Urinary bladder (tissue), 4 donors: Measurements from ENCODE around the gene MAGEB4. TPM values are rescaled to one million over a fixed set of nuclear protein-coding genes. Genes with fewer than 3 reads are reported as not detected.
"Not testable (repeated sequence)": the region's sequence is repeated elsewhere in the genome, so short reads cannot be mapped to it uniquely, and the experiment has no call there.

ENCODE experiments used
- DNase-seq: peaks from one replicate; pipeline ENCODE4 v3.0.0-alpha.2; 2015; ENCODE audit errors: extremely low spot score
- H3K27ac ChIP-seq: one replicate; pipeline ENCODE4 v1.5.1; 2013; ENCODE audit warnings: low read depth, mild to moderate bottlenecking, moderate library complexity
- H3K36me3 ChIP-seq: one replicate; pipeline ENCODE4 v1.6.1; 2013; ENCODE audit warnings: mild to moderate bottlenecking, moderate library complexity; ENCODE audit not compliant: insufficient read depth
- H3K4me1 ChIP-seq: one replicate; pipeline ENCODE4 v1.6.1; 2013; ENCODE audit warnings: mild to moderate bottlenecking, moderate library complexity; ENCODE audit not compliant: insufficient read depth
- H3K4me3 ChIP-seq: one replicate; pipeline ENCODE4 v1.5.1; 2013; ENCODE audit warnings: low read depth, low read length
- WGBS: extraction: QIAGEN DNeasy Blood & Tissue Kit; methylation state at CpG from one replicate; pipeline ENCODE4 v1.1.7; 2013; 5-methylcytosine and 5-hydroxymethylcytosine counted together
- polyA plus RNA-seq: library from polyadenylated mRNA; stranded (reverse); fragments of 200-250 nt; gene quantifications from one replicate; pipeline ENCODE4 v1.2.3, GENCODE V29; 2013
- total RNA-seq: library from RNA; depleted of rRNA; stranded (reverse); fragments of >200 nt; gene quantifications from one replicate; pipeline ENCODE4 v1.2.3, GENCODE V29; 2014
- donor health status: healthy with polysubstance abuse.
- donor health status: healthy.

MAGEB4 gene
- total RNA-seq = not detected
- polyA plus RNA-seq = not detected

GRCh38 chrX:30241724-30242415, at the start of gene MAGEB4:
Gene MAGEB4 (plus strand): TSS chrX:30242000. CDS start chrX:30242136, 136 bp downstream.
- DNase-seq = no peak
- H3K4me1 ChIP-seq = no peaks in the 10 kb centered on the region
- no peak within 1 kb of the TSS for H3K4me3 ChIP-seq
- H3K36me3 ChIP-seq = no peaks in the 10 kb centered on the region
- WGBS = 93% methylated on average over 10 of the region's 10 CpGs
- no peak within 1 kb of the TSS for H3K27ac ChIP-seq

GRCh38 chrX:30193910-30194309, 47.9 kb upstream of the MAGEB4 start:
- 86% methylated on average over 6 of the region's 6 CpGs for WGBS
- not testable (repeated sequence) for H3K4me1 ChIP-seq, H3K36me3 ChIP-seq, H3K4me3 ChIP-seq, H3K27ac ChIP-seq, DNase-seq

- Histone ChIP-seq H3K4me1 (no peaks in the 10 kb centered on the region), H3K27ac (no peak overlapping the region), H3K4me3 (no peak overlapping the region), H3K36me3 (no peaks in the 10 kb centered on the region)
- DNase-seq = no peak
- WGBS = 22% methylated on average over 1 of the region's 1 CpG
These were observed 45.5 kb upstream of the MAGEB4 start for GRCh38 chrX:30196322-30196721.

- no peak overlapping the region for H3K4me3 ChIP-seq
- no peaks in the 10 kb centered on the region for H3K36me3 ChIP-seq
- no peaks in the 10 kb centered on the region for H3K4me1 ChIP-seq
- no peak for DNase-seq
- no peak overlapping the region for H3K27ac ChIP-seq
- 80% methylated on average over 2 of the region's 2 CpGs for whole genome bisulfite sequencing
These were observed 29.6 kb upstream of the MAGEB4 start for GRCh38 chrX:30212172-30212571.

GRCh38 chrX:30215357-30215843, 26.4 kb upstream of the MAGEB4 start, which contains the start of gene MAGEB2:
Gene MAGEB2 (plus strand): TSS chrX:30215563. CDS start chrX:30218581, 3,018 bp downstream.
- WGBS = 94% methylated on average over 29 of the region's 29 CpGs

GRCh38 chrX:30217465-30217864, 24.3 kb upstream of the MAGEB4 start:
- Histone ChIP-seq H3K4me1 (no peaks in the 10 kb centered on the region), H3K27ac (no peak overlapping the region), H3K4me3 (no peak overlapping the region), H3K36me3 (no peaks in the 10 kb centered on the region)
- 77% methylated on average over 1 of the region's 1 CpG for WGBS
- no peak for DNase-seq

More at GRCh38 chrX:30215357-30215843, 26.4 kb upstream of the MAGEB4 start, which contains the start of gene MAGEB2:
- no peak for DNase-seq
- no peaks in the 10 kb centered on the region for H3K4me1 ChIP-seq
- no peaks in the 10 kb centered on the region for H3K36me3 ChIP-seq
- H3K27ac ChIP-seq = no peak within 1 kb of the TSS
- H3K4me3 ChIP-seq = no peak within 1 kb of the TSS

GRCh38 chrX:30219372-30219771, 22.4 kb upstream of the MAGEB4 start:
- no peaks in the 10 kb centered on the region for H3K36me3 ChIP-seq
- no peak overlapping the region for H3K4me3 ChIP-seq
- no peak for DNase-seq
- WGBS = 91% methylated on average over 4 of the region's 4 CpGs
- no peaks in the 10 kb centered on the region for H3K4me1 ChIP-seq
- no peak overlapping the region for H3K27ac ChIP-seq

- Histone ChIP-seq H3K4me1 (no peaks in the 10 kb centered on the region), H3K4me3 (no peak overlapping the region), H3K27ac (no peak overlapping the region), H3K36me3 (no peaks in the 10 kb centered on the region)
- 80% methylated on average over 5 of the region's 5 CpGs for WGBS
- no peak for DNase-seq
These were observed 21.1 kb upstream of the MAGEB4 start for GRCh38 chrX:30220661-30221060.

- WGBS = 25% methylated on average over 2 of the region's 2 CpGs
- no peak overlapping the region for H3K4me3 ChIP-seq
- no peaks in the 10 kb centered on the region for H3K36me3 ChIP-seq
- no peak overlapping the region for H3K27ac ChIP-seq
- H3K4me1 ChIP-seq = no peaks in the 10 kb centered on the region
- no peak for DNase-seq
These were observed 17.3 kb upstream of the MAGEB4 start for GRCh38 chrX:30224536-30224935.

- 53% methylated on average over 1 of the region's 1 CpG for WGBS
- Histone ChIP-seq H3K27ac (no peak overlapping the region), H3K36me3 (no peaks in the 10 kb centered on the region), H3K4me1 (no peaks in the 10 kb centered on the region), H3K4me3 (no peak overlapping the region)
- no peak for DNase-seq
These were observed 13.3 kb upstream of the MAGEB4 start for GRCh38 chrX:30228526-30228925.

- H3K36me3 ChIP-seq = no peaks in the 10 kb centered on the region
- H3K4me1 ChIP-seq = no peaks in the 10 kb centered on the region
- DNase-seq = no peak
- no peak within 1 kb of the TSS for H3K4me3 ChIP-seq
- no peak within 1 kb of the TSS for H3K27ac ChIP-seq
- WGBS = 76% methylated on average over 4 of the region's 4 CpGs
These were observed 11.4 kb upstream of the MAGEB4 start, which contains the start of gene MAGEB3 for GRCh38 chrX:30230395-30230794. Gene MAGEB3 (plus strand): TSS chrX:30230657. CDS start chrX:30235925, 5,268 bp downstream.

- Histone ChIP-seq H3K4me1 (no peaks in the 10 kb centered on the region), H3K27ac (no peak within 1 kb of the TSS), H3K4me3 (no peak within 1 kb of the TSS), H3K36me3 (no peaks in the 10 kb centered on the region)
- 92% methylated on average over 38 of the region's 38 CpGs for WGBS
- no peak for DNase-seq
These were observed 5.1 kb downstream of the MAGEB4 start, which contains the start of gene MAGEB1 for GRCh38 chrX:30246769-30247489. Gene MAGEB1 (plus strand): TSS chrX:30247146. CDS start chrX:30250494, 3,348 bp downstream.

- Histone ChIP-seq H3K27ac (no peak overlapping the region), H3K36me3 (no peaks in the 10 kb centered on the region), H3K4me1 (no peaks in the 10 kb centered on the region), H3K4me3 (no peak overlapping the region)
- WGBS = 89% methylated on average over 4 of the region's 4 CpGs
- no peak for DNase-seq
These were observed 7.1 kb downstream of the MAGEB4 start for GRCh38 chrX:30248854-30249253.

GRCh38 chrX:30253257-30253656, 11.5 kb downstream of the MAGEB4 start:
- H3K4me3 ChIP-seq = no peak overlapping the region
- H3K27ac ChIP-seq = no peak overlapping the region
- 100% methylated on average over 1 of the region's 1 CpG for WGBS
- no peaks in the 10 kb centered on the region for H3K4me1 ChIP-seq
- no peaks in the 10 kb centered on the region for H3K36me3 ChIP-seq
- no peak for DNase-seq
